GM19099 (cell line): ENCODE data around the gene RMND1.

Source experiments
- POLR2A ChIP-seq: IDR thresholded peaks from 3 replicates; pipeline ENCODE4 v1.6.1; 2011; ENCODE audit warnings: low read depth; ENCODE audit not compliant: insufficient read length; ENCODE audit errors: extremely low read depth

The RMND1 gene

GRCh38 chr6:151436802-151437201 is 15.1 kb downstream of the RMND1 start:
- no peak for TF ChIP-seq POLR2A

DNA sequence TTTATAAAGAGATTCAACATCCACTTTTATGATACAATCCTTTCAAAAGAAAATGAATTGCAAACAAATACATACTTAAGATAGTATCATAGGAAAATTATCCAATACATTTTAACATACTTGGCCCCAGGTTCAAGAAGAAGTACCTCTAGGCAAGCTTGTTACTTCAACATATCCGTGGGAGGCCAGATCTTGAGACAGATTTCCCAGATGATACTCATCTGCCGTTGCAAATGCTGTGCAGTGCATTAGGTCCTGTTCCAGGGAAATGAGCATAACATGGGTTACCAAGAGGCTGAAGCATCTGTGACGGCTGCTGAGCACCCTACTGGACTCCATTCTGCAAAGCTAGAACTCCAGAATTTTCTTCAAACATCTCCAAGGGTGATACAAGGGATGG is 15.6 kb downstream of the RMND1 start:
- no peak for TF ChIP-seq POLR2A

DNA sequence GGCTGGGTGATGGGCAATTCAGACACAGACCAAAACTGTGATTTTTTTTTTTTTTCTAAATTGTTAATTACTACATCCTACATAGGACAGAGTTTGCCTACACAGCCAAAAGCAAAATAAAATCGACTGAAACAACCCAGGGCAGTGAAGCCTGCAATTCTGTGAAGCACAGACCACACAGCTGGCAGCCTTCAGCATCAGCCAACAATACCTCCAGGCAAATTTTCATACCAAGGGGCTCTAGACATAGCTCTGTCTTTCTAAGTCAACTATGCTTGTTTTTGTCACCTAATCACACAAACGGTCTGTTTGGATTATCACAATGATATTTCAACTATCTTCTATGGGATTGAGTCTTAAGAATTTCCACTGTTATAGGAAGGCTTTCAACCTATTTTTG is 17.6 kb downstream of the RMND1 start:
- no peak for TF ChIP-seq POLR2A

GRCh38 chr6:151432651-151433050 is 19.3 kb downstream of the RMND1 start:
- TF ChIP-seq POLR2A: no peak

- no peak for TF ChIP-seq POLR2A
Measured at GRCh38 chr6:151431337-151431736, 20.6 kb downstream of the RMND1 start.

DNA sequence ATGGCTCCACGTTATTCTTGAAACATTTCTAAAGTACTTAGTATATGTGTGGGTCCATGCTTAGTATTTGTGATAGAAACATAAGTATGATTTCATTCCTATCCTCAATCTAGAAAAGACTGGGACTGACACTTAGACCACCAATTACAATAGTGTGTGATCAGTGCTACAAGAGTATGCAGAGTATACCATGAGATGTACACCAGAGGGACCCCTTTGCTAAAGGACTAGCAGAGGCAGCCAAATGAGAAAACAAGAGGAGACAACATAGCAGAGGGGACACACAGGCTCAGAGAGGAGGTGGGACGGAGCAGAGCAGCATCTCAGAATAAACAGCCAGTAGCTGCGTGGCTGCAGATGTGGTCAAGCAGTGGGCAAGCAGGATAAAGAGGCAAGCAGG is 21.0 kb downstream of the RMND1 start:
- no peak for TF ChIP-seq POLR2A

GRCh38 chr6:151428093-151428735 is 23.7 kb downstream of the RMND1 start:
- TF ChIP-seq POLR2A: no peak

- TF ChIP-seq POLR2A: no peak
Measured at GRCh38 chr6:151425561-151425960, 26.4 kb downstream of the RMND1 start.

DNA sequence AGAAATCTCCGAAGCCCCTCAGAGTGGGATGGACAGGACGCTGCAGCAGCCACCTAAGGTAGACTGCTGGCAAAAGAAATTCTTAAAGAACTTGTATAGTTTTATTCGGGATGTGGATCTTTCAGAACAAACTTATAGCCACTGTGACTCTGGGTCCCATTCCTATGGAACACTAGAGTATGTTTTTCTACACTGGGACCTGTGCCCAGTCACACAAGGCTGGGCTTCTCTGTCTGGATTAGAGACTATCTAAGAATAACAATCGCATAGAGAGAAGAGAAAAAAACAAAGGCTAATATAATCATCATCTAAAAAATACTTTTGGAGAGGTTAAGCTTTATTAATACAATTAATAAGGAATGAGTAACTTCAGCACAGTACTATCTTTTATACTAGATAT is 28.9 kb downstream of the RMND1 start:
- no peak for TF ChIP-seq POLR2A

DNA sequence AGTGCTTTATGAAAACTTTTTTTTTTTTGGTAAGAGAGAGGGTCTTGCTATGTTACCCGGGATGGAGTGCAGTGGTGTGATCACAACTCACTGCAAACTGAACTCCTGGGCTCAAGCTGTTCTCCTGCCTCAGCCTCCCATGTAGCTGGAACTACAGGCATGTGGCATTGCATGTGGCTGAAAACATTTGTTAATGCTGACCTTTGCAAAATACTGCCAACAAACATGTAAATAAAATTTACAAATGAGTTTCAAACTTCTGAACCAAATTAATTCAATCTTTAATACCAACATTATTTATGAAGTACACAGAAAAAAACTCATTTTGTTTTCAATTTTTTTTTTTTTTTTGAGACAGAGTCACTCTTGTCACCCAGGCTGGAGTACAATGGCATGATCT is 34.4 kb downstream of the RMND1 start:
- TF ChIP-seq POLR2A: no peak

DNA sequence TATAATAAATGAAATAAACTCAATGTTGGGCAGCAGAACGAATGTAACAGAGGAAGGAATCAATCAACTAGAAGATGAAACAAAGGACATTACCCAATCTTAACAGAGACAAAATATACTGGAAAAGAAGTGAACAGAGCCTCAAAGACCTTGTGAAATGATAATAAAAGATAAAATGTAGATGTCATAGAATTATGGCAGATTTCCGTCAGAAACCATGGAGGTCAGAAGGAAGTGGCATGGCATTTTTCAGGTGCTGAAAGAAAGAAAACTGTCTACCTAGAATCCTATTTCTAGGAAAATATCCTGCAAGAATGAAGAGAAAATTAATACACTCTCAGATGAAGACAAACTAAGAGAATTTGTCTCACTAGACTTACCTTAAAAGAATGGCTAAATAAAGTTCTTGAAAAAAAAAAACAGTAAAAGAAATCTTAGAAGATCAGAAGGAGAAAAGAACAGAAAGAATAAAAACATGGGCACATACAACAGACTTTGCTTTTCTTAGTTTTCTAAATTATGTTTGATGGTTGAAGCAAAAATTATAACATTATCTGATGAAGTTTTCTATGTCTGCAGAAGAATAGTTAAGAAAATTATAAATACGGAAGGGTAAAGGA is 37.2 kb downstream of the RMND1 start:
- no peak for TF ChIP-seq POLR2A

GRCh38 chr6:151413372-151414145 is 38.4 kb downstream of the RMND1 start:
- no peak for TF ChIP-seq POLR2A

DNA sequence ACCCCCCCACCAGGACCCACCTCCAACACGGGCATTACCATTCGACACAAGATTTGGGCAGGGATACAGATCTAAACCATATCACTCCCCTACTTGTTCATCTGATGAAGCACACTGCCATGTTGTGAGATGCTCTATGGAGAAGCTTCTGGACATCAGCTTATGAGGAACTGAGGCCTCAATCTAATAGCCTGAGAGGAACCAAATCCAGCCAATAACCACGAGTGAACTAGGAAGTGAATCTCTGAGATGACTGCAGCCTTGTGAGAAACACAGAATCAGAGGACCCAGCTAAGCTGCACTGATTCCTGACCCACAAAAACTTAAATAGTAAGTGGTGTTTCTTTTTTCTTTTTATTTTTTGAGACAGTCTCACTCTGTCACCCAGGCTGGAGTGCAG is 39.0 kb downstream of the RMND1 start:
- no peak for TF ChIP-seq POLR2A

GRCh38 chr6:151409679-151410078 is 42.2 kb downstream of the RMND1 start:
- TF ChIP-seq POLR2A: no peak

- TF ChIP-seq POLR2A: peak; percentile 18
Measured at GRCh38 chr6:151409260-151409659, 42.7 kb downstream of the RMND1 start.

- TF ChIP-seq POLR2A: no peak
Measured at GRCh38 chr6:151408858-151409257, 43.1 kb downstream of the RMND1 start.
